HEK293 (cell line): ENCODE data around the gene CAPNS1.

Experiments used
- CTCF ChIA-PET: fragments of 350-600 bp; formaldehyde crosslinking; extraction: SDS; loops from one replicate; lab custom pipeline; 2021; ENCODE audit warnings: antibody characterized with exemption; lab: Yijun Ruan, JAX
- POLR2A ChIA-PET: fragments of 300-600 bp; formaldehyde crosslinking; extraction: SDS; loops from one replicate; lab custom pipeline; 2020; ENCODE audit warnings: antibody characterized with exemption, inconsistent platforms; lab: Yijun Ruan, JAX
- H3K27ac ChIP-seq: fragments of 200-500 bp; sonication (Bioruptor generic); 2 replicates; pipeline ENCODE4 v1.5.1; 2014; ENCODE audit warnings: low read depth, low read length, control low read depth, inconsistent platforms; ENCODE audit errors: extremely low read depth
- H3K36me3 ChIP-seq, 2 experiments: fragments of 200-500 bp in 1 of 2; sonication (Bioruptor generic) in 1 of 2; 1 replicate in 1 of 2; 2 replicates in 1 of 2; pipeline ENCODE4 v1.5.1; 2014 to 2017; ENCODE audit warnings: inconsistent platforms in 2 of 2, low read length in 2 of 2; ENCODE audit not compliant: control insufficient read depth in 2 of 2, insufficient read depth in 1 of 2
- H3K4me1 ChIP-seq: fragments of 200-500 bp; sonication (Bioruptor generic); 2 replicates; pipeline ENCODE4 v1.5.1; 2014; ENCODE audit warnings: mild to moderate bottlenecking, low read length, inconsistent platforms; ENCODE audit not compliant: control insufficient read depth, insufficient read depth
- H3K4me3 ChIP-seq: 2 replicates; pipeline ENCODE4 v1.5.1; 2011; ENCODE audit warnings: low read depth, mild to moderate bottlenecking, control low read depth, low read length, moderate library complexity
- H3K9me3 ChIP-seq: fragments of 200-500 bp; sonication (Bioruptor generic); 2 replicates; pipeline ENCODE4 v1.5.1; 2014; ENCODE audit warnings: low read depth, low read length, inconsistent platforms; ENCODE audit not compliant: control insufficient read depth, insufficient read depth
- GLIS1 ChIP-seq: fragments of 450-650 bp; formaldehyde crosslinking; IDR thresholded peaks from 2 replicates; pipeline ENCODE4 v1.5.1; 2016; ENCODE audit warnings: missing biosample characterization, missing genetic modification characterization
- KLF16 ChIP-seq: fragments of 450-650 bp; formaldehyde crosslinking; IDR thresholded peaks from 2 replicates; pipeline ENCODE4 v1.5.1; 2017; ENCODE audit warnings: missing biosample characterization, missing genetic modification characterization
- PRDM1 ChIP-seq: fragments of 450-650 bp; formaldehyde crosslinking; IDR thresholded peaks from 2 replicates; pipeline ENCODE4; 2016; ENCODE audit warnings: missing biosample characterization, missing genetic modification characterization
- RBAK ChIP-seq: fragments of 450-650 bp; formaldehyde crosslinking; IDR thresholded peaks from 2 replicates; pipeline ENCODE4 v1.5.1; 2016; ENCODE audit warnings: missing biosample characterization, missing genetic modification characterization
- ZBTB1 ChIP-seq: fragments of 450-650 bp; formaldehyde crosslinking; IDR thresholded peaks from 2 replicates; pipeline ENCODE4 v1.5.1; 2016; ENCODE audit warnings: missing biosample characterization, missing genetic modification characterization
- ZIC2 ChIP-seq: fragments of 450-650 bp; formaldehyde crosslinking; IDR thresholded peaks from 2 replicates; pipeline ENCODE4 v1.5.1; 2016; ENCODE audit warnings: missing biosample characterization, missing genetic modification characterization
- ZNF121 ChIP-seq: fragments of 450-650 bp; formaldehyde crosslinking; IDR thresholded peaks from 2 replicates; pipeline ENCODE4 v1.5.1; 2016; ENCODE audit warnings: missing biosample characterization, missing genetic modification characterization
- ZNF341 ChIP-seq: fragments of 450-650 bp; formaldehyde crosslinking; IDR thresholded peaks from 2 replicates; pipeline ENCODE4; 2016; ENCODE audit warnings: low read depth, missing biosample characterization, missing genetic modification characterization
- ZNF362 ChIP-seq: fragments of 450-650 bp; formaldehyde crosslinking; IDR thresholded peaks from 2 replicates; pipeline ENCODE4 v1.5.1; 2016; ENCODE audit warnings: missing biosample characterization, missing genetic modification characterization
- ZNF366 ChIP-seq: fragments of 450-650 bp; formaldehyde crosslinking; conservative IDR thresholded peaks from 2 replicates; pipeline ENCODE4 v1.5.1; 2016; ENCODE audit warnings: missing biosample characterization, missing genetic modification characterization
- ZNF37A ChIP-seq: fragments of 450-650 bp; IDR thresholded peaks from 2 replicates; pipeline ENCODE4 v1.5.1; 2018; ENCODE audit warnings: missing biosample characterization, missing genetic modification characterization
- ZNF423 ChIP-seq: fragments of 450-650 bp; formaldehyde crosslinking; IDR thresholded peaks from 2 replicates; pipeline ENCODE4 v1.5.1; 2016; ENCODE audit warnings: missing biosample characterization, missing genetic modification characterization
- ZNF76 ChIP-seq: fragments of 450-650 bp; formaldehyde crosslinking; IDR thresholded peaks from 2 replicates; pipeline ENCODE4; 2016; ENCODE audit warnings: low read depth, missing biosample characterization, missing genetic modification characterization, borderline replicate concordance
- ZNF837 ChIP-seq: fragments of 450-650 bp; formaldehyde crosslinking; IDR thresholded peaks from 2 replicates; pipeline ENCODE4 v1.5.1; 2016; ENCODE audit warnings: missing biosample characterization, missing genetic modification characterization
- ZSCAN5A ChIP-seq: fragments of 450-650 bp; formaldehyde crosslinking; IDR thresholded peaks from 2 replicates; pipeline ENCODE4 v1.5.1; 2016; ENCODE audit warnings: missing biosample characterization, missing genetic modification characterization
- ZXDB ChIP-seq: fragments of 450-650 bp; formaldehyde crosslinking; IDR thresholded peaks from 2 replicates; pipeline ENCODE4 v1.5.1; 2016; ENCODE audit warnings: missing biosample characterization, missing genetic modification characterization

The CAPNS1 gene

GRCh38 chr19:36153126-36153525 is 13.3 kb downstream of the CAPNS1 start:
- no peak overlapping the region for H3K4me3 ChIP-seq
- no peaks in the 10 kb centered on the region for H3K9me3 ChIP-seq
- no peak overlapping the region for H3K27ac ChIP-seq
- ChIA-PET POLR2A (interaction anchor here (0.5 to 2.1 kb wide), 4 partner anchors 9 to 38 kb away, joined by 3 to 10 read pairs (median 6); partner anchors contain the start of genes CAPNS1 and TBCB), CTCF (interaction anchor here (0.6 to 2.5 kb wide), 6 partner anchors 14 to 95 kb away, joined by 3 to 16 read pairs (median 4); no protein-coding TSS in a partner anchor)
- peaks cover 4% of the 10 kb centered on the region; the same call in 1 of the 2 replicates for H3K4me1 ChIP-seq
- no peak for TF ChIP-seq ZXDB
- no peak for TF ChIP-seq ZSCAN5A
- TF ChIP-seq ZNF121 = peak; percentile 62; the same call in 1 of the 2 replicates
- TF ChIP-seq ZBTB1 = no peak
- peaks cover 40 to 49% of the 10 kb centered on the region in 2 experiments for H3K36me3 ChIP-seq

- H3K4me3 ChIP-seq = no peak overlapping the region
- no peak overlapping the region for H3K27ac ChIP-seq
- ChIA-PET POLR2A (interaction anchor here (0.6 kb wide), 1 partner anchor 13 kb away, joined by 4 read pairs; no protein-coding TSS in a partner anchor), CTCF (interaction anchor here (0.7 to 1.6 kb wide), 3 partner anchors 33 to 682 kb away, joined by 3 to 8 read pairs (median 5); no protein-coding TSS in a partner anchor)
- no peaks in the 10 kb centered on the region for H3K9me3 ChIP-seq
- peaks cover 14 to 15% of the 10 kb centered on the region in 2 experiments for H3K36me3 ChIP-seq
- peak; percentile 60 for TF ChIP-seq ZNF362 (tag by site-specific recombination)
- TF ChIP-seq ZIC2 (tag by site-specific recombination) = no peak
- H3K4me1 ChIP-seq = no peaks in the 10 kb centered on the region
These were observed 21.1 kb downstream of the CAPNS1 start for GRCh38 chr19:36160821-36161596.

GRCh38 chr19:36163813-36164212 is 23.9 kb downstream of the CAPNS1 start:
- Histone ChIP-seq H3K9me3 (no peaks in the 10 kb centered on the region), H3K4me3 (no peak overlapping the region), H3K27ac (no peak overlapping the region), H3K4me1 (peaks cover 11% of the 10 kb centered on the region), H3K36me3 (peaks cover 14 to 21% of the 10 kb centered on the region in 2 experiments)
- TF ChIP-seq KLF16 (tag by site-specific recombination) = no peak
- TF ChIP-seq ZNF37A (tag by site-specific recombination) = no peak
- no peak for TF ChIP-seq PRDM1 (tag by site-specific recombination)
- TF ChIP-seq ZNF76 (tag by site-specific recombination) = no peak
- no peak for TF ChIP-seq ZNF366
- no peak for TF ChIP-seq GLIS1
- TF ChIP-seq RBAK (tag by site-specific recombination) = no peak
- no peak for TF ChIP-seq ZNF837
- no peak for TF ChIP-seq ZNF341 (tag by site-specific recombination)
- no peak for TF ChIP-seq ZNF423 (tag by site-specific recombination)
- ChIA-PET POLR2A (interaction anchor here (0.6 kb wide), 1 partner anchor 10 kb away, joined by 3 read pairs; no protein-coding TSS in a partner anchor), CTCF (interaction anchor here (1.4 kb wide), 1 partner anchor 36 kb away, joined by 8 read pairs; no protein-coding TSS in a partner anchor)
